ENCODE measurements around the gene COX19. TPM values are rescaled to one million over a fixed set of nuclear protein-coding genes. Genes with fewer than 3 reads are reported as not detected.

COX19 gene
- total RNA-seq, 1 experiment from 2014 or later, result 28.9 TPM

- peak in 1 of 2 experiments; percentile 84 for DNase-seq
- TSS peak; percentile 89 for BruUV-seq (replicated peaks)
Observed at GRCh38 chr7:923108-924041, 52.0 kb downstream of the COX19 start.

GRCh38 chr7:922334-923107 is 52.8 kb downstream of the COX19 start:
- Histone ChIP-seq H3F3A (ENCODE audit: insufficient read depth, low read depth) (no peaks in the 10 kb centered on the region), H4K20me1 (ENCODE audit: insufficient read depth) (no peaks in the 10 kb centered on the region), H3K4me2 (no peak overlapping the region), H3K9me2 (ENCODE audit: insufficient read depth) (no peaks in the 10 kb centered on the region), H3K36me3 (ENCODE audit: low read depth) (no peaks in the 10 kb centered on the region), H3K79me2 (ENCODE audit: low read depth) (no peaks in the 10 kb centered on the region), H3K27ac (no peak overlapping the region), H3K27me3 (ENCODE audit: insufficient read depth, low read depth) (no peaks in the 10 kb centered on the region), H2AFZ (no peak overlapping the region), H3K4me1 (replicated peaks; ENCODE audit: insufficient read depth) (no peaks in the 10 kb centered on the region), H3K9me3 (ENCODE audit: insufficient read depth, low read depth) (no peaks in the 10 kb centered on the region), H3K4me3 (no peak overlapping the region)
- BruUV-seq (replicated peaks), result no TSS peak
- ChIA-PET CTCF (no interaction called here), POLR2A (ENCODE audit: unreplicated experiment) (no interaction called here)
- no peak for DNase-seq
- TF ChIP-seq EZH2 (IDR thresholded peaks at IDR 0.05; ENCODE audit: low read depth) (no peak), CTCF (conservative IDR thresholded peaks at IDR 0.05) (no peak)
- intact Hi-C loops (cut with micrococcal nuclease; ENCODE audit: unreplicated experiment), result loop anchor here (1.0 kb wide), 1 partner anchor 25 kb away; no protein-coding TSS in a partner anchor

More at GRCh38 chr7:923108-924041, 52.0 kb downstream of the COX19 start:
- POLR2A ChIA-PET (ENCODE audit: unreplicated experiment), result interaction anchor here (0.6 kb wide), 1 partner anchor 21 kb away, joined by 3 read pairs; no protein-coding TSS in a partner anchor
- no peaks in the 10 kb centered on the region for H3K79me2 ChIP-seq (ENCODE audit: low read depth)
- no peaks in the 10 kb centered on the region for H4K20me1 ChIP-seq (ENCODE audit: insufficient read depth)
- intact Hi-C loops (cut with micrococcal nuclease; ENCODE audit: unreplicated experiment), result loop anchor here (1.0 kb wide), 1 partner anchor 24 kb away; no protein-coding TSS in a partner anchor
- no peaks in the 10 kb centered on the region for H3K4me1 ChIP-seq (replicated peaks; ENCODE audit: insufficient read depth)
- H3K4me2 ChIP-seq, result no peak overlapping the region
- CTCF ChIA-PET, result interaction anchor here (0.6 kb wide), 1 partner anchor 45 kb away, joined by 10 read pairs; no protein-coding TSS in a partner anchor
- no peaks in the 10 kb centered on the region for H3K9me2 ChIP-seq (ENCODE audit: insufficient read depth)
- no peaks in the 10 kb centered on the region; the same call in 1 of the 2 replicates for H3F3A ChIP-seq (ENCODE audit: insufficient read depth, low read depth)
- TF ChIP-seq CTCF (conservative IDR thresholded peaks at IDR 0.05) (no peak), EZH2 (IDR thresholded peaks at IDR 0.05; ENCODE audit: low read depth) (no peak)
- H3K27ac ChIP-seq, result no peak overlapping the region
- H3K27me3 ChIP-seq (ENCODE audit: insufficient read depth, low read depth), result no peaks in the 10 kb centered on the region
- no peak overlapping the region for H3K4me3 ChIP-seq
- no peaks in the 10 kb centered on the region for H3K36me3 ChIP-seq (ENCODE audit: low read depth)
- H2AFZ ChIP-seq, result no peak overlapping the region
- H3K9me3 ChIP-seq (ENCODE audit: insufficient read depth, low read depth), result no peaks in the 10 kb centered on the region

GRCh38 chr7:921581-922333 is 53.6 kb downstream of the COX19 start:
- CTCF ChIA-PET, result no interaction called here
- POLR2A ChIA-PET (ENCODE audit: unreplicated experiment), result no interaction called here
- H2AFZ ChIP-seq, result no peak overlapping the region

More at GRCh38 chr7:921581-922333, 53.6 kb downstream of the COX19 start:
- Histone ChIP-seq H3K27ac (no peak overlapping the region), H3K27me3 (ENCODE audit: insufficient read depth, low read depth) (no peaks in the 10 kb centered on the region), H3K4me1 (replicated peaks; ENCODE audit: insufficient read depth) (no peaks in the 10 kb centered on the region), H3K9me3 (ENCODE audit: insufficient read depth, low read depth) (no peaks in the 10 kb centered on the region), H3F3A (ENCODE audit: insufficient read depth, low read depth) (no peaks in the 10 kb centered on the region), H4K20me1 (ENCODE audit: insufficient read depth) (no peaks in the 10 kb centered on the region), H3K9me2 (ENCODE audit: insufficient read depth) (no peaks in the 10 kb centered on the region), H3K79me2 (ENCODE audit: low read depth) (no peaks in the 10 kb centered on the region), H3K36me3 (ENCODE audit: low read depth) (no peaks in the 10 kb centered on the region), H3K4me2 (no peak overlapping the region), H3K4me3 (no peak overlapping the region)
- no TSS peak for BruUV-seq (replicated peaks)
- TF ChIP-seq EZH2 (IDR thresholded peaks at IDR 0.05; ENCODE audit: low read depth) (no peak), CTCF (conservative IDR thresholded peaks at IDR 0.05) (no peak)
- intact Hi-C loops (cut with micrococcal nuclease; ENCODE audit: unreplicated experiment), result no loop called here
- DNase-seq, result peak in 1 of 2 experiments; percentile 0
